Trophoblast cell (in vitro differentiated cells and primary cell): ENCODE data around the gene CADM1.

Experiments
- DNase-seq, 2 donors: peaks; one replicate each; pipeline ENCODE4 v3.0.0-alpha.2; 2016
- H2AFZ ChIP-seq: 2 replicates; pipeline ENCODE4 v1.6.1; 2013; ENCODE audit warnings: low read length, moderate library complexity, mild to moderate bottlenecking; ENCODE audit not compliant: insufficient read depth, poor library complexity
- H2AK5ac ChIP-seq: 2 replicates; pipeline ENCODE4 v1.6.1; 2013; ENCODE audit warnings: mild to moderate bottlenecking, low read length
- H2BK120ac ChIP-seq: 2 replicates; pipeline ENCODE4 v1.6.1; 2013; ENCODE audit warnings: low read length, mild to moderate bottlenecking, moderate library complexity; ENCODE audit not compliant: insufficient read depth, poor library complexity
- H2BK12ac ChIP-seq: 2 replicates; pipeline ENCODE4 v1.6.1; 2013; ENCODE audit warnings: mild to moderate bottlenecking, low read length, moderate library complexity
- H2BK5ac ChIP-seq: 2 replicates; pipeline ENCODE4 v1.6.1; 2013; ENCODE audit warnings: low read length, low read depth, moderate library complexity, mild to moderate bottlenecking; ENCODE audit not compliant: poor library complexity
- H3K14ac ChIP-seq: 2 replicates; pipeline ENCODE4 v1.6.1; 2013; ENCODE audit warnings: mild to moderate bottlenecking, low read length
- H3K18ac ChIP-seq: 2 replicates; pipeline ENCODE4 v1.6.1; 2013; ENCODE audit warnings: mild to moderate bottlenecking, low read length
- H3K23ac ChIP-seq: 2 replicates; pipeline ENCODE4 v1.6.1; 2013; ENCODE audit warnings: low read length
- H3K27ac ChIP-seq: 2 replicates; pipeline ENCODE4 v1.5.1; 2013; ENCODE audit warnings: low read depth, mild to moderate bottlenecking, inconsistent platforms, low read length, moderate library complexity
- H3K27me3 ChIP-seq: 2 replicates; pipeline ENCODE4 v1.6.1; 2013; ENCODE audit warnings: inconsistent platforms, mild to moderate bottlenecking, low read length, moderate library complexity; ENCODE audit not compliant: insufficient read depth
- H3K36me3 ChIP-seq, 2 experiments: 1 replicate in 1 of 2; 2 replicates in 1 of 2; pipeline ENCODE4 v1.6.1; 2013; ENCODE audit warnings: low read length in 2 of 2, mild to moderate bottlenecking in 2 of 2, moderate library complexity in 1 of 2; ENCODE audit not compliant: insufficient read depth in 2 of 2, control insufficient read depth in 1 of 2
- H3K4ac ChIP-seq: 2 replicates; pipeline ENCODE4 v1.6.1; 2013; ENCODE audit warnings: low read depth, mild to moderate bottlenecking, low read length, moderate library complexity
- H3K4me1 ChIP-seq, 2 experiments: 1 replicate in 1 of 2; 2 replicates in 1 of 2; pipeline ENCODE4 v1.6.1; 2013; ENCODE audit warnings: low read length in 2 of 2, mild to moderate bottlenecking in 2 of 2, moderate library complexity in 1 of 2; ENCODE audit not compliant: insufficient read depth in 2 of 2, control insufficient read depth in 1 of 2
- H3K4me2 ChIP-seq: 2 replicates; pipeline ENCODE4 v1.6.1; 2013; ENCODE audit warnings: inconsistent platforms, mild to moderate bottlenecking, low read length, moderate library complexity
- H3K4me3 ChIP-seq: 2 replicates; pipeline ENCODE4 v1.5.1; 2013; ENCODE audit warnings: mild to moderate bottlenecking, low read depth, low read length, inconsistent platforms
- H3K79me1 ChIP-seq: one replicate; pipeline ENCODE4 v1.6.1; 2013; ENCODE audit warnings: low read length
- H3K79me2 ChIP-seq: 2 replicates; pipeline ENCODE4 v1.6.1; 2013; ENCODE audit warnings: low read length, mild to moderate bottlenecking; ENCODE audit not compliant: control insufficient read depth, insufficient read depth, poor library complexity
- H3K9ac ChIP-seq: 2 replicates; pipeline ENCODE4 v1.6.1; 2013; ENCODE audit warnings: mild to moderate bottlenecking, low read length
- H3K9me3 ChIP-seq: 2 replicates; pipeline ENCODE4 v1.6.1; 2013; ENCODE audit warnings: low read depth, mild to moderate bottlenecking, control low read depth, inconsistent platforms, low read length; ENCODE audit not compliant: insufficient read depth
- H4K12ac ChIP-seq: 2 replicates; pipeline ENCODE4 v1.6.1; 2013; ENCODE audit warnings: low read depth, mild to moderate bottlenecking, low read length, moderate library complexity
- H4K8ac ChIP-seq: 2 replicates; pipeline ENCODE4 v1.6.1; 2013; ENCODE audit warnings: low read depth, mild to moderate bottlenecking, low read length, moderate library complexity
- H4K91ac ChIP-seq: one replicate; pipeline ENCODE4 v1.6.1; 2013; ENCODE audit warnings: low read depth, mild to moderate bottlenecking, low read length, moderate library complexity
- WGBS: extraction: QIAGEN DNeasy Blood & Tissue Kit; methylation state at CpG from one replicate; pipeline ENCODE4 v1.1.7; 2013; ENCODE audit warnings: missing lambda C conversion rate; ENCODE audit not compliant: insufficient read length, insufficient coverage; ENCODE audit errors: extremely low coverage; 5-methylcytosine and 5-hydroxymethylcytosine counted together

The CADM1 gene

GRCh38 chr11:115286614-115287013, 217.6 kb downstream of the CADM1 start:
- Histone ChIP-seq H2BK5ac (no peak overlapping the region), H4K91ac (no peak overlapping the region), H3K23ac (no peak overlapping the region), H2AK5ac (no peak overlapping the region), H4K12ac (no peak overlapping the region), H3K79me1 (no peaks in the 10 kb centered on the region), H2BK12ac (no peak overlapping the region), H3K4ac (no peak overlapping the region), H3K4me2 (no peak overlapping the region), H3K14ac (no peak overlapping the region), H3K9ac (no peak overlapping the region), H3K27ac (no peak overlapping the region), H4K8ac (no peak overlapping the region), H3K4me1 (peaks cover 0 to 2% of the 10 kb centered on the region in 2 experiments), H3K79me2 (no peaks in the 10 kb centered on the region), H2BK120ac (no peak overlapping the region), H3K9me3 (no peaks in the 10 kb centered on the region), H3K27me3 (no peaks in the 10 kb centered on the region), H3K4me3 (no peak overlapping the region), H3K18ac (no peak overlapping the region), H2AFZ (no peak overlapping the region), H3K36me3 (no peaks in the 10 kb centered on the region)
- WGBS = no CpG with 5 or more reads among the region's 3 CpGs
- no peak for DNase-seq

GRCh38 chr11:115284773-115285172, 219.4 kb downstream of the CADM1 start:
- no CpG with 5 or more reads among the region's 4 CpGs for WGBS
- H2BK120ac ChIP-seq = no peak overlapping the region
- H3K18ac ChIP-seq = no peak overlapping the region

GRCh38 chr11:115282923-115283322, 221.3 kb downstream of the CADM1 start:
- no peaks in the 10 kb centered on the region for H3K27me3 ChIP-seq
- no peak overlapping the region for H3K14ac ChIP-seq
- H3K79me1 ChIP-seq = no peaks in the 10 kb centered on the region
- no peaks in the 10 kb centered on the region for H3K79me2 ChIP-seq
- no peak overlapping the region for H3K23ac ChIP-seq
- WGBS = no CpG with 5 or more reads among the region's 4 CpGs
- H2AFZ ChIP-seq = no peak overlapping the region
- H3K4me1 ChIP-seq = no peaks in the 10 kb centered on the region
- no peak overlapping the region for H2BK12ac ChIP-seq
- H2BK5ac ChIP-seq = no peak overlapping the region
- H2BK120ac ChIP-seq = no peak overlapping the region
- no peak overlapping the region for H3K27ac ChIP-seq
- DNase-seq = no peak
- no peak overlapping the region for H3K4ac ChIP-seq
- H3K9ac ChIP-seq = no peak overlapping the region
- H4K8ac ChIP-seq = no peak overlapping the region
- H3K4me3 ChIP-seq = no peak overlapping the region
- no peaks in the 10 kb centered on the region for H3K36me3 ChIP-seq
- H4K91ac ChIP-seq = no peak overlapping the region
- no peak overlapping the region for H3K4me2 ChIP-seq
- no peak overlapping the region for H2AK5ac ChIP-seq
- no peak overlapping the region for H3K18ac ChIP-seq
- H3K9me3 ChIP-seq = no peaks in the 10 kb centered on the region
- no peak overlapping the region for H4K12ac ChIP-seq

More at GRCh38 chr11:115284773-115285172, 219.4 kb downstream of the CADM1 start:
- H3K79me1 ChIP-seq = no peaks in the 10 kb centered on the region
- H3K27me3 ChIP-seq = no peaks in the 10 kb centered on the region
- H3K27ac ChIP-seq = no peak overlapping the region
- no peak overlapping the region for H2AFZ ChIP-seq
- H3K4me1 ChIP-seq = no peaks in the 10 kb centered on the region
- H3K23ac ChIP-seq = peak overlapping the region; percentile 82
- H2BK5ac ChIP-seq = no peak overlapping the region
- H3K9ac ChIP-seq = no peak overlapping the region
- no peak overlapping the region for H3K4me3 ChIP-seq
- H2AK5ac ChIP-seq = no peak overlapping the region
- no peak overlapping the region for H4K12ac ChIP-seq
- H4K91ac ChIP-seq = no peak overlapping the region
- no peak overlapping the region for H3K14ac ChIP-seq
- H3K79me2 ChIP-seq = no peaks in the 10 kb centered on the region
- no peak overlapping the region for H3K4ac ChIP-seq
- H2BK12ac ChIP-seq = no peak overlapping the region
- DNase-seq = no peak
- H4K8ac ChIP-seq = no peak overlapping the region
- H3K4me2 ChIP-seq = no peak overlapping the region
- H3K9me3 ChIP-seq = no peaks in the 10 kb centered on the region
- H3K36me3 ChIP-seq = no peaks in the 10 kb centered on the region

- Histone ChIP-seq H4K91ac (no peak overlapping the region), H2BK120ac (no peak overlapping the region), H3K23ac (no peak overlapping the region), H3K4me2 (no peak overlapping the region), H3K14ac (no peak overlapping the region), H3K79me1 (no peaks in the 10 kb centered on the region), H3K4me3 (no peak overlapping the region), H2AFZ (no peak overlapping the region), H3K79me2 (no peaks in the 10 kb centered on the region), H3K9me3 (no peaks in the 10 kb centered on the region), H2BK12ac (no peak overlapping the region), H3K9ac (no peak overlapping the region), H3K36me3 (no peaks in the 10 kb centered on the region), H3K18ac (no peak overlapping the region), H3K4ac (no peak overlapping the region), H2BK5ac (no peak overlapping the region), H3K27ac (no peak overlapping the region), H3K27me3 (no peaks in the 10 kb centered on the region), H3K4me1 (no peaks in the 10 kb centered on the region), H4K8ac (no peak overlapping the region), H4K12ac (no peak overlapping the region), H2AK5ac (no peak overlapping the region)
- WGBS = no CpG with 5 or more reads among the region's 5 CpGs
- DNase-seq = no peak
These were observed 223.4 kb downstream of the CADM1 start for GRCh38 chr11:115280775-115281174.
